WTC11 (cell line): ENCODE measurements around the gene BMP7. TPM values are rescaled to one million over a fixed set of nuclear protein-coding genes. Genes with fewer than 3 reads are reported as not detected.

Experiments
- ATAC-seq: fragments of 200-7000 bp; cut with Tn5 transposase; 2 replicates; pipeline ENCODE4 v1.10.0; 2021; ENCODE audit warnings: mild to moderate bottlenecking, moderate library complexity
- CTCF ChIA-PET: fragments of 300-600 bp; sonication (Branson Sonifier 250); formaldehyde crosslinking; loops from one replicate; lab custom pipeline; 2021; ENCODE audit warnings: antibody characterized with exemption; lab: Charles Lee
- POLR2A ChIA-PET: fragments of 350-600 bp; sonication (Branson Sonifier 250); formaldehyde crosslinking; loops from one replicate; lab custom pipeline; 2021; ENCODE audit warnings: antibody characterized with exemption; lab: Charles Lee
- DNase-seq: peaks from one replicate; pipeline ENCODE4 v3.0.0; 2021; ENCODE audit warnings: low spot score
- H3K27ac Mint-ChIP-seq: 2 replicates; pipeline ENCODE4 v1.8.0; 2021; ENCODE audit warnings: mixed read lengths
- H3K27me3 Mint-ChIP-seq: 2 replicates; pipeline ENCODE4 v1.8.0; 2021; ENCODE audit warnings: low read depth, mild to moderate bottlenecking, moderate library complexity, mixed read lengths
- H3K36me3 Mint-ChIP-seq: 2 replicates; pipeline ENCODE4 v1.8.0; 2021; ENCODE audit warnings: mixed read lengths
- H3K4me1 Mint-ChIP-seq: 2 replicates; pipeline ENCODE4 v1.8.0; 2022; ENCODE audit warnings: mixed read lengths
- H3K4me3 Mint-ChIP-seq: 2 replicates; pipeline ENCODE4 v1.8.0; 2021; ENCODE audit warnings: mild to moderate bottlenecking, moderate library complexity, mixed read lengths
- H3K9me3 Mint-ChIP-seq: 2 replicates; pipeline ENCODE4 v1.8.0; 2021; ENCODE audit warnings: mixed read lengths
- AR ChIP-seq: fragments of 250-450 bp; sonication (Bioruptor Pico); IDR thresholded peaks from 2 replicates; pipeline ENCODE4 v1.9.0; 2021; ENCODE audit warnings: mild to moderate bottlenecking
- ATF1 ChIP-seq: sonication (generic); formaldehyde crosslinking; IDR thresholded peaks from 2 replicates; pipeline ENCODE4 v1.8.1; 2023; ENCODE audit warnings: mild to moderate bottlenecking, moderate library complexity, missing genetic modification reagents
- ATF3 ChIP-seq: sonication (generic); formaldehyde crosslinking; conservative IDR thresholded peaks from 2 replicates; pipeline ENCODE4 v1.8.1; 2022; ENCODE audit warnings: mild to moderate bottlenecking, missing genetic modification reagents
- CDX4 ChIP-seq: fragments of 250-450 bp; sonication (Bioruptor Pico); IDR thresholded peaks from 2 replicates; pipeline ENCODE4 v1.9.0; 2021; ENCODE audit warnings: moderate library complexity, mild to moderate bottlenecking, inconsistent platforms, borderline replicate concordance
- EMX1 ChIP-seq: fragments of 250-450 bp; sonication (Bioruptor Pico); IDR thresholded peaks from 2 replicates; pipeline ENCODE4 v1.8.0; 2021; ENCODE audit warnings: mild to moderate bottlenecking
- ESRRA ChIP-seq: sonication (generic); formaldehyde crosslinking; IDR thresholded peaks from 2 replicates; pipeline ENCODE4 v1.8.1; 2022; ENCODE audit warnings: mild to moderate bottlenecking, missing genetic modification reagents, borderline replicate concordance
- HMGA2 ChIP-seq: fragments of 250-450 bp; sonication (Bioruptor Pico); IDR thresholded peaks from 2 replicates; pipeline ENCODE4 v1.4.0; 2021; ENCODE audit warnings: mild to moderate bottlenecking, moderate library complexity
- IRF1 ChIP-seq: sonication (generic); formaldehyde crosslinking; IDR thresholded peaks from 2 replicates; pipeline ENCODE4 v1.8.0; 2023; ENCODE audit warnings: missing genetic modification reagents
- JUN ChIP-seq: sonication (generic); formaldehyde crosslinking; IDR thresholded peaks from 2 replicates; pipeline ENCODE4 v1.8.0; 2023; ENCODE audit warnings: mild to moderate bottlenecking, missing genetic modification reagents
- NR2C2 ChIP-seq: sonication (generic); formaldehyde crosslinking; IDR thresholded peaks from 2 replicates; pipeline ENCODE4 v1.8.0; 2022; ENCODE audit warnings: mild to moderate bottlenecking, missing genetic modification reagents
- PREB ChIP-seq: sonication (generic); formaldehyde crosslinking; IDR thresholded peaks from 2 replicates; pipeline ENCODE4 v1.8.1; 2022; ENCODE audit warnings: mild to moderate bottlenecking, missing genetic modification reagents, moderate library complexity, borderline replicate concordance
- RORB ChIP-seq: fragments of 250-450 bp; sonication (Bioruptor Pico); IDR thresholded peaks from 2 replicates; pipeline ENCODE4 v1.9.0; 2021; ENCODE audit warnings: mild to moderate bottlenecking
- SMAD3 ChIP-seq: sonication (generic); formaldehyde crosslinking; IDR thresholded peaks from 2 replicates; pipeline ENCODE4 v1.8.0; 2022; ENCODE audit warnings: missing genetic modification reagents, mild to moderate bottlenecking, borderline replicate concordance
- SP1 ChIP-seq: sonication (generic); formaldehyde crosslinking; conservative IDR thresholded peaks from 2 replicates; pipeline ENCODE4 v1.8.1; 2022; ENCODE audit warnings: missing genetic modification reagents
- TCF7 ChIP-seq: sonication (generic); formaldehyde crosslinking; IDR thresholded peaks from 2 replicates; pipeline ENCODE4 v1.8.0; 2022; ENCODE audit warnings: mild to moderate bottlenecking, low read depth, missing genetic modification reagents, moderate library complexity
- ZBTB43 ChIP-seq: sonication (generic); formaldehyde crosslinking; IDR thresholded peaks from 2 replicates; pipeline ENCODE4 v1.8.1; 2023; ENCODE audit warnings: mild to moderate bottlenecking, missing genetic modification reagents
- ZMAT4 ChIP-seq: fragments of 250-450 bp; sonication (Bioruptor Pico); IDR thresholded peaks from 2 replicates; pipeline ENCODE4 v1.9.0; 2021; ENCODE audit warnings: mild to moderate bottlenecking
- ZNF138 ChIP-seq: sonication (generic); formaldehyde crosslinking; conservative IDR thresholded peaks from 2 replicates; pipeline ENCODE4 v1.8.1; 2022; ENCODE audit warnings: mild to moderate bottlenecking, moderate library complexity, missing genetic modification reagents
- ZNF232 ChIP-seq: sonication (generic); formaldehyde crosslinking; IDR thresholded peaks from 2 replicates; pipeline ENCODE4 v1.8.0; 2022; ENCODE audit warnings: mild to moderate bottlenecking, missing genetic modification reagents
- ZNF263 ChIP-seq: sonication (generic); formaldehyde crosslinking; IDR thresholded peaks from 2 replicates; pipeline ENCODE4 v1.8.1; 2022; ENCODE audit warnings: low read depth, mild to moderate bottlenecking, moderate library complexity, missing genetic modification reagents
- ZNF281 ChIP-seq: sonication (generic); formaldehyde crosslinking; IDR thresholded peaks from 2 replicates; pipeline ENCODE4 v1.8.0; 2023; ENCODE audit warnings: mild to moderate bottlenecking, missing genetic modification reagents
- ZNF317 ChIP-seq: sonication (generic); formaldehyde crosslinking; IDR thresholded peaks from 2 replicates; pipeline ENCODE4 v1.8.1; 2023; ENCODE audit warnings: low read depth, mild to moderate bottlenecking, moderate library complexity, missing genetic modification reagents, borderline replicate concordance
- total RNA-seq: library from RNA; stranded (reverse); gene quantifications from 3 replicates; pipeline ENCODE4 v1.2.3, GENCODE V29; 2021

The BMP7 gene
- total RNA-seq, 1 experiment from 2014 or later, result 40.7 TPM

- TF ChIP-seq AR (CRISPR knock-in tag) (no peak), ZMAT4 (no peak), NR2C2 (CRISPR knock-in tag) (no peak), PREB (CRISPR knock-in tag) (no peak), ATF3 (CRISPR knock-in tag) (no peak), CDX4 (no peak)
Measured at GRCh38 chr20:57245997-57246396, 20.4 kb downstream of the BMP7 start (continued).

GRCh38 chr20:57244627-57245214, 21.7 kb downstream of the BMP7 start:
- DNase-seq (peak; percentile 63), ATAC-seq (peak; percentile 95)
- Mint-ChIP-seq H3K27me3 (peaks cover 6% of the 10 kb centered on the region; the same call in 1 of the 2 replicates), H3K36me3 (peaks cover 26% of the 10 kb centered on the region), H3K9me3 (peaks cover 27% of the 10 kb centered on the region), H3K4me3 (no peak overlapping the region), H3K27ac (peak overlapping the region; percentile 48; the same call in 1 of the 2 replicates), H3K4me1 (peaks cover 15% of the 10 kb centered on the region)
- no peak for TF ChIP-seq ZBTB43 (CRISPR knock-in tag)
- TF ChIP-seq ATF1, result no peak
- no peak for TF ChIP-seq HMGA2 (CRISPR knock-in tag)
- TF ChIP-seq EMX1 (CRISPR knock-in tag), result no peak
- TF ChIP-seq ZMAT4, result no peak
- ChIA-PET POLR2A (no interaction called here), CTCF (interaction anchor here (0.6 to 3.1 kb wide), 22 partner anchors 8 to 155 kb away, joined by 3 to 26 read pairs (median 4); partner anchors contain the start of gene SPO11)

- peak overlapping the region; percentile 48 for H3K27ac Mint-ChIP-seq
- TF ChIP-seq ZNF317 (CRISPR knock-in tag), result no peak
- TF ChIP-seq ZNF138 (CRISPR knock-in tag), result no peak
- no peak for TF ChIP-seq JUN (CRISPR knock-in tag)
- no peak for TF ChIP-seq SMAD3
- TF ChIP-seq ESRRA (CRISPR knock-in tag), result no peak
- TF ChIP-seq TCF7 (CRISPR knock-in tag), result no peak
- TF ChIP-seq SP1, result no peak
- no peak for TF ChIP-seq ZNF232
- TF ChIP-seq ZNF281 (CRISPR knock-in tag), result no peak
- no peak for TF ChIP-seq IRF1
- no peak for TF ChIP-seq ZNF263 (CRISPR knock-in tag)
- no peak for TF ChIP-seq RORB (CRISPR knock-in tag)
Measured at GRCh38 chr20:57244221-57244585, 22.2 kb downstream of the BMP7 start.

More at GRCh38 chr20:57244221-57244585, 22.2 kb downstream of the BMP7 start:
- H3K36me3 Mint-ChIP-seq, result peaks cover 31% of the 10 kb centered on the region
- no peak overlapping the region for H3K4me3 Mint-ChIP-seq
- no peak for DNase-seq
- ChIA-PET CTCF (interaction anchor here (0.7 to 3.1 kb wide), 19 partner anchors 8 to 154 kb away, joined by 3 to 26 read pairs (median 4); partner anchors contain the start of gene SPO11), POLR2A (no interaction called here)
- H3K27me3 Mint-ChIP-seq, result peaks cover 6% of the 10 kb centered on the region; the same call in 1 of the 2 replicates
- H3K9me3 Mint-ChIP-seq, result peaks cover 32% of the 10 kb centered on the region
- no peak for ATAC-seq
- H3K4me1 Mint-ChIP-seq, result peaks cover 15% of the 10 kb centered on the region
